ENCODE data around the gene SF3B6. TPM values are rescaled to one million over a fixed set of nuclear protein-coding genes. Genes with fewer than 3 reads are reported as not detected.

Gene SF3B6
- total and polyA plus RNA-seq, 2 experiments from 2014 or later, result 140 to 565 TPM

DNA sequence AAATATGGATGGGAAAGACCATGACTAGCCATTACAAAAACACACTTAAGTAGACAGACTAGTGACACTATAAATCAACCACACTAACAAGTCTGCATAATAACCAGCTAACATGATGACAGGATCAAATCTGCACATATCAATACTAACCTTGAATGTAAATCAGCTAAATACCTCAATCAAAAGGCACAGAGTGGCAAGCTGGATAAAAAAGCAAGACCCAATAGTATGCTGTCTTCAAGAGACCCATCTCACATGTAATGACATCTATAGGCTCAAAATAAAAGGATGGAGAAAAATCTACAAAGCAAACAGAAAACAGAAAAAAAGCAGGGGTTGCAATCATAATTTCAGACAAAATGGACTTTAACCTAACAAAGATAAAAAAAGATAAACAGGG, 30.7 kb upstream of the SF3B6 start:
- Mint-ChIP-seq H3K27ac (no peak overlapping the region), H3K4me1 (no peaks in the 10 kb centered on the region; the same call in 2 of the 3 replicates)
- no peaks in the 10 kb centered on the region for H3K9me2 ChIP-seq (ENCODE audit: insufficient read depth)

More for the DNA sequence above, 30.7 kb upstream of the SF3B6 start:
- no peak for DNase-seq (ENCODE audit: low spot score)
- Histone ChIP-seq H3F3A (replicated peaks; ENCODE audit: low read depth) (no peaks in the 10 kb centered on the region), H3K4me3 (no peak overlapping the region), H3K4me2 (no peak overlapping the region), H3K4me1 (ENCODE audit: insufficient read depth) (no peaks in the 10 kb centered on the region), H2AFZ (no peak overlapping the region), H3K27me3 (ENCODE audit: insufficient read depth) (no peaks in the 10 kb centered on the region), H3K79me2 (replicated peaks; ENCODE audit: insufficient read depth) (no peaks in the 10 kb centered on the region), H3K27ac (ENCODE audit: low read depth) (no peak overlapping the region), H4K20me1 (replicated peaks; ENCODE audit: insufficient read depth) (no peaks in the 10 kb centered on the region), H3K36me3 (ENCODE audit: insufficient read depth) (no peaks in the 10 kb centered on the region)
- peaks cover 2% of the 10 kb centered on the region for H3K27me3 Mint-ChIP-seq (ENCODE audit: insufficient read depth, low read depth, poor library complexity)
- no peaks in the 10 kb centered on the region; the same call in 1 of the 3 replicates for H3K9me3 Mint-ChIP-seq
- TF ChIP-seq, protein P1, sequence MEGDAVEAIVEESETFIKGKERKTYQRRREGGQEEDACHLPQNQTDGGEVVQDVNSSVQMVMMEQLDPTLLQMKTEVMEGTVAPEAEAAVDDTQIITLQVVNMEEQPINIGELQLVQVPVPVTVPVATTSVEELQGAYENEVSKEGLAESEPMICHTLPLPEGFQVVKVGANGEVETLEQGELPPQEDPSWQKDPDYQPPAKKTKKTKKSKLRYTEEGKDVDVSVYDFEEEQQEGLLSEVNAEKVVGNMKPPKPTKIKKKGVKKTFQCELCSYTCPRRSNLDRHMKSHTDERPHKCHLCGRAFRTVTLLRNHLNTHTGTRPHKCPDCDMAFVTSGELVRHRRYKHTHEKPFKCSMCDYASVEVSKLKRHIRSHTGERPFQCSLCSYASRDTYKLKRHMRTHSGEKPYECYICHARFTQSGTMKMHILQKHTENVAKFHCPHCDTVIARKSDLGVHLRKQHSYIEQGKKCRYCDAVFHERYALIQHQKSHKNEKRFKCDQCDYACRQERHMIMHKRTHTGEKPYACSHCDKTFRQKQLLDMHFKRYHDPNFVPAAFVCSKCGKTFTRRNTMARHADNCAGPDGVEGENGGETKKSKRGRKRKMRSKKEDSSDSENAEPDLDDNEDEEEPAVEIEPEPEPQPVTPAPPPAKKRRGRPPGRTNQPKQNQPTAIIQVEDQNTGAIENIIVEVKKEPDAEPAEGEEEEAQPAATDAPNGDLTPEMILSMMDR (conservative IDR thresholded peaks at IDR 0.05; ENCODE audit: low read depth in 2 of 2), result no peak
- TF ChIP-seq, protein P2, sequence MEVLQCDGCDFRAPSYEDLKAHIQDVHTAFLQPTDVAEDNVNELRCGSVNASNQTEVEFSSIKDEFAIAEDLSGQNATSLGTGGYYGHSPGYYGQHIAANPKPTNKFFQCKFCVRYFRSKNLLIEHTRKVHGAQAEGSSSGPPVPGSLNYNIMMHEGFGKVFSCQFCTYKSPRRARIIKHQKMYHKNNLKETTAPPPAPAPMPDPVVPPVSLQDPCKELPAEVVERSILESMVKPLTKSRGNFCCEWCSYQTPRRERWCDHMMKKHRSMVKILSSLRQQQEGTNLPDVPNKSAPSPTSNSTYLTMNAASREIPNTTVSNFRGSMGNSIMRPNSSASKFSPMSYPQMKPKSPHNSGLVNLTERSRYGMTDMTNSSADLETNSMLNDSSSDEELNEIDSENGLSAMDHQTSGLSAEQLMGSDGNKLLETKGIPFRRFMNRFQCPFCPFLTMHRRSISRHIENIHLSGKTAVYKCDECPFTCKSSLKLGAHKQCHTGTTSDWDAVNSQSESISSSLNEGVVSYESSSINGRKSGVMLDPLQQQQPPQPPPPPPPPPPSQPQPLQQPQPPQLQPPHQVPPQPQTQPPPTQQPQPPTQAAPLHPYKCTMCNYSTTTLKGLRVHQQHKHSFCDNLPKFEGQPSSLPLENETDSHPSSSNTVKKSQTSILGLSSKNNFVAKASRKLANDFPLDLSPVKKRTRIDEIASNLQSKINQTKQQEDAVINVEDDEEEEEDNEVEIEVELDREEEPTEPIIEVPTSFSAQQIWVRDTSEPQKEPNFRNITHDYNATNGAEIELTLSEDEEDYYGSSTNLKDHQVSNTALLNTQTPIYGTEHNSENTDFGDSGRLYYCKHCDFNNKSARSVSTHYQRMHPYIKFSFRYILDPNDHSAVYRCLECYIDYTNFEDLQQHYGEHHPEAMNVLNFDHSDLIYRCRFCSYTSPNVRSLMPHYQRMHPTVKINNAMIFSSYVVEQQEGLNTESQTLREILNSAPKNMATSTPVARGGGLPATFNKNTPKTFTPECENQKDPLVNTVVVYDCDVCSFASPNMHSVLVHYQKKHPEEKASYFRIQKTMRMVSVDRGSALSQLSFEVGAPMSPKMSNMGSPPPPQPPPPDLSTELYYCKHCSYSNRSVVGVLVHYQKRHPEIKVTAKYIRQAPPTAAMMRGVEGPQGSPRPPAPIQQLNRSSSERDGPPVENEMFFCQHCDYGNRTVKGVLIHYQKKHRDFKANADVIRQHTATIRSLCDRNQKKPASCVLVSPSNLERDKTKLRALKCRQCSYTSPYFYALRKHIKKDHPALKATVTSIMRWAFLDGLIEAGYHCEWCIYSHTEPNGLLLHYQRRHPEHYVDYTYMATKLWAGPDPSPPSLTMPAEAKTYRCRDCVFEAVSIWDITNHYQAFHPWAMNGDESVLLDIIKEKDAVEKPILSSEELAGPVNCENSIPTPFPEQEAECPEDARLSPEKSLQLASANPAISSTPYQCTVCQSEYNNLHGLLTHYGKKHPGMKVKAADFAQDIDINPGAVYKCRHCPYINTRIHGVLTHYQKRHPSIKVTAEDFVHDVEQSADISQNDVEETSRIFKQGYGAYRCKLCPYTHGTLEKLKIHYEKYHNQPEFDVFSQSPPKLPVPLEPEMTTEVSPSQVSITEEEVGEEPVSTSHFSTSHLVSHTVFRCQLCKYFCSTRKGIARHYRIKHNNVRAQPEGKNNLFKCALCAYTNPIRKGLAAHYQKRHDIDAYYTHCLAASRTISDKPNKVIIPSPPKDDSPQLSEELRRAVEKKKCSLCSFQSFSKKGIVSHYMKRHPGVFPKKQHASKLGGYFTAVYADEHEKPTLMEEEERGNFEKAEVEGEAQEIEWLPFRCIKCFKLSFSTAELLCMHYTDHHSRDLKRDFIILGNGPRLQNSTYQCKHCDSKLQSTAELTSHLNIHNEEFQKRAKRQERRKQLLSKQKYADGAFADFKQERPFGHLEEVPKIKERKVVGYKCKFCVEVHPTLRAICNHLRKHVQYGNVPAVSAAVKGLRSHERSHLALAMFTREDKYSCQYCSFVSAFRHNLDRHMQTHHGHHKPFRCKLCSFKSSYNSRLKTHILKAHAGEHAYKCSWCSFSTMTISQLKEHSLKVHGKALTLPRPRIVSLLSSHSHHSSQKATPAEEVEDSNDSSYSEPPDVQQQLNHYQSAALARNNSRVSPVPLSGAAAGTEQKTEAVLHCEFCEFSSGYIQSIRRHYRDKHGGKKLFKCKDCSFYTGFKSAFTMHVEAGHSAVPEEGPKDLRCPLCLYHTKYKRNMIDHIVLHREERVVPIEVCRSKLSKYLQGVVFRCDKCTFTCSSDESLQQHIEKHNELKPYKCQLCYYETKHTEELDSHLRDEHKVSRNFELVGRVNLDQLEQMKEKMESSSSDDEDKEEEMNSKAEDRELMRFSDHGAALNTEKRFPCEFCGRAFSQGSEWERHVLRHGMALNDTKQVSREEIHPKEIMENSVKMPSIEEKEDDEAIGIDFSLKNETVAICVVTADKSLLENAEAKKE (CRISPR knock-in tag; IDR thresholded peaks at IDR 0.05), result no peak
- TF ChIP-seq EZH2phosphoT487 (IDR thresholded peaks at IDR 0.05; ENCODE audit: unreplicated experiment) (no peak), JUNB (IDR thresholded peaks at IDR 0.05; ENCODE audit: unreplicated experiment) (no peak), STAT1 (IDR thresholded peaks at IDR 0.05; ENCODE audit: unreplicated experiment) (no peak), POLR2AphosphoS5 (IDR thresholded peaks at IDR 0.05; ENCODE audit: low read depth) (no peak), ZNF114 (CRISPR knock-in tag; IDR thresholded peaks at IDR 0.05) (no peak), NANOG (IDR thresholded peaks at IDR 0.05; ENCODE audit: borderline replicate concordance) (no peak), EZH2 (IDR thresholded peaks at IDR 0.05; ENCODE audit: low read depth, unreplicated experiment) (no peak), CREB1 (CRISPR knock-in tag; IDR thresholded peaks at IDR 0.05; ENCODE audit: low read depth) (no peak), ZNF331 (CRISPR knock-in tag; IDR thresholded peaks at IDR 0.05; ENCODE audit: low read depth) (no peak)
- TF ChIP-seq, protein P3, sequence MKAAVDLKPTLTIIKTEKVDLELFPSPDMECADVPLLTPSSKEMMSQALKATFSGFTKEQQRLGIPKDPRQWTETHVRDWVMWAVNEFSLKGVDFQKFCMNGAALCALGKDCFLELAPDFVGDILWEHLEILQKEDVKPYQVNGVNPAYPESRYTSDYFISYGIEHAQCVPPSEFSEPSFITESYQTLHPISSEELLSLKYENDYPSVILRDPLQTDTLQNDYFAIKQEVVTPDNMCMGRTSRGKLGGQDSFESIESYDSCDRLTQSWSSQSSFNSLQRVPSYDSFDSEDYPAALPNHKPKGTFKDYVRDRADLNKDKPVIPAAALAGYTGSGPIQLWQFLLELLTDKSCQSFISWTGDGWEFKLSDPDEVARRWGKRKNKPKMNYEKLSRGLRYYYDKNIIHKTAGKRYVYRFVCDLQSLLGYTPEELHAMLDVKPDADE (IDR thresholded peaks at IDR 0.05), result no peak
- TF ChIP-seq, protein P4, sequence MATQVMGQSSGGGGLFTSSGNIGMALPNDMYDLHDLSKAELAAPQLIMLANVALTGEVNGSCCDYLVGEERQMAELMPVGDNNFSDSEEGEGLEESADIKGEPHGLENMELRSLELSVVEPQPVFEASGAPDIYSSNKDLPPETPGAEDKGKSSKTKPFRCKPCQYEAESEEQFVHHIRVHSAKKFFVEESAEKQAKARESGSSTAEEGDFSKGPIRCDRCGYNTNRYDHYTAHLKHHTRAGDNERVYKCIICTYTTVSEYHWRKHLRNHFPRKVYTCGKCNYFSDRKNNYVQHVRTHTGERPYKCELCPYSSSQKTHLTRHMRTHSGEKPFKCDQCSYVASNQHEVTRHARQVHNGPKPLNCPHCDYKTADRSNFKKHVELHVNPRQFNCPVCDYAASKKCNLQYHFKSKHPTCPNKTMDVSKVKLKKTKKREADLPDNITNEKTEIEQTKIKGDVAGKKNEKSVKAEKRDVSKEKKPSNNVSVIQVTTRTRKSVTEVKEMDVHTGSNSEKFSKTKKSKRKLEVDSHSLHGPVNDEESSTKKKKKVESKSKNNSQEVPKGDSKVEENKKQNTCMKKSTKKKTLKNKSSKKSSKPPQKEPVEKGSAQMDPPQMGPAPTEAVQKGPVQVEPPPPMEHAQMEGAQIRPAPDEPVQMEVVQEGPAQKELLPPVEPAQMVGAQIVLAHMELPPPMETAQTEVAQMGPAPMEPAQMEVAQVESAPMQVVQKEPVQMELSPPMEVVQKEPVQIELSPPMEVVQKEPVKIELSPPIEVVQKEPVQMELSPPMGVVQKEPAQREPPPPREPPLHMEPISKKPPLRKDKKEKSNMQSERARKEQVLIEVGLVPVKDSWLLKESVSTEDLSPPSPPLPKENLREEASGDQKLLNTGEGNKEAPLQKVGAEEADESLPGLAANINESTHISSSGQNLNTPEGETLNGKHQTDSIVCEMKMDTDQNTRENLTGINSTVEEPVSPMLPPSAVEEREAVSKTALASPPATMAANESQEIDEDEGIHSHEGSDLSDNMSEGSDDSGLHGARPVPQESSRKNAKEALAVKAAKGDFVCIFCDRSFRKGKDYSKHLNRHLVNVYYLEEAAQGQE (IDR thresholded peaks at IDR 0.05; ENCODE audit: unreplicated experiment), result no peak
- H3K36me3 Mint-ChIP-seq (ENCODE audit: low read depth), result no peaks in the 10 kb centered on the region
- H3K4me3 Mint-ChIP-seq, result no peak overlapping the region
- no peak for ATAC-seq
